H1 (cell line): ENCODE data around the gene NDUFA13. TPM values are rescaled to one million over a fixed set of nuclear protein-coding genes. Genes with fewer than 3 reads are reported as not detected.

Experiments
- CTCF ChIA-PET: fragments of 300-600 bp; sonication (Branson Sonifier 250); formaldehyde crosslinking; loops from one replicate; lab custom pipeline; 2021; ENCODE audit not compliant: partially characterized antibody; lab: Charles Lee
- POLR2A ChIA-PET: fragments of 300-600 bp; sonication (Branson Sonifier 250); formaldehyde crosslinking; loops from one replicate; lab custom pipeline; 2021; ENCODE audit warnings: inconsistent platforms; ENCODE audit not compliant: partially characterized antibody; lab: Charles Lee
- DNase-seq, 2 experiments: peaks; one replicate each; pipeline versions ENCODE4 v3.0.0 to v3.0.0-alpha.2; 2010 to 2022; ENCODE audit warnings: low spot score in 2 of 2, low read depth in 1 of 2, mixed read lengths in 1 of 2
- FAIRE-seq: peaks from 2 replicates; lab custom pipeline; 2011; peaks lifted over from hg19 to GRCh38; lab: Jason Lieb, UNC
- H2AFZ ChIP-seq: 2 replicates; pipeline ENCODE4 v1.8.1; 2012; ENCODE audit warnings: low read length, inconsistent platforms
- H2AK5ac ChIP-seq: 2 replicates; pipeline ENCODE4 v1.6.1; 2013; ENCODE audit warnings: low read depth, low read length
- H2BK120ac ChIP-seq: replicated peaks from 2 replicates; pipeline ENCODE3; 2013; ENCODE audit warnings: low read depth, low read length, inconsistent platforms
- H2BK12ac ChIP-seq: 2 replicates; pipeline ENCODE4 v1.6.1; 2013; ENCODE audit warnings: low read depth, low read length
- H2BK15ac ChIP-seq: 2 replicates; pipeline ENCODE4 v1.6.1; 2013; ENCODE audit warnings: low read length
- H2BK20ac ChIP-seq: 2 replicates; pipeline ENCODE4 v1.6.1; 2013; ENCODE audit warnings: low read length
- H2BK5ac ChIP-seq: 2 replicates; pipeline ENCODE4 v1.6.1; 2013; ENCODE audit warnings: low read depth, low read length
- H3K14ac ChIP-seq: 2 replicates; pipeline ENCODE4 v1.6.1; 2013; ENCODE audit warnings: inconsistent platforms; ENCODE audit not compliant: insufficient read length
- H3K18ac ChIP-seq: 2 replicates; pipeline ENCODE4 v1.6.1; 2013; ENCODE audit warnings: low read length; ENCODE audit errors: extremely low read depth
- H3K23ac ChIP-seq: 2 replicates; pipeline ENCODE4 v1.6.1; 2013; ENCODE audit warnings: inconsistent platforms; ENCODE audit not compliant: insufficient read length
- H3K23me2 ChIP-seq: 2 replicates; pipeline ENCODE4 v1.6.1; 2013; ENCODE audit warnings: low read depth, low read length
- H3K27ac ChIP-seq: 2 replicates; pipeline ENCODE4 v1.6.1; 2011; ENCODE audit warnings: low read depth, low read length, inconsistent platforms
- H3K27me3 ChIP-seq, 4 experiments: replicated peaks in 1 of 4; 1 replicate in 1 of 4; 2 replicates in 3 of 4; pipeline versions ENCODE4 v1.6.1 to v1.8.1; 2011 to 2013; ENCODE audit warnings: low read length in 3 of 4, mild to moderate bottlenecking in 3 of 4, inconsistent platforms in 2 of 4, mixed read lengths in 2 of 4, moderate library complexity in 1 of 4; ENCODE audit not compliant: control insufficient read depth in 3 of 4, insufficient read depth in 3 of 4; ENCODE audit errors: extremely low read depth in 1 of 4
- H3K36me3 ChIP-seq, 4 experiments: 2 replicates each; pipeline versions ENCODE4 v1.6.1 to v1.8.1; 2011 to 2013; ENCODE audit warnings: mild to moderate bottlenecking in 4 of 4, low read length in 3 of 4, moderate library complexity in 2 of 4, control low read depth in 1 of 4, inconsistent platforms in 1 of 4; ENCODE audit not compliant: insufficient read depth in 4 of 4, control insufficient read depth in 2 of 4
- H3K4ac ChIP-seq: replicated peaks from 2 replicates; pipeline ENCODE3; 2013; ENCODE audit warnings: low read length, low read depth, mixed read lengths, inconsistent platforms; ENCODE audit not compliant: insufficient read length
- H3K4me1 ChIP-seq, 4 experiments: replicated peaks in 1 of 4; 1 replicate in 1 of 4; 2 replicates in 3 of 4; pipeline versions ENCODE4 v1.6.1 to v1.8.1; 2011 to 2013; ENCODE audit warnings: low read length in 3 of 4, inconsistent platforms in 2 of 4, mixed read lengths in 1 of 4; ENCODE audit not compliant: insufficient read depth in 4 of 4, control insufficient read depth in 3 of 4
- H3K4me2 ChIP-seq, 2 experiments: 2 replicates each; pipeline versions ENCODE4 v1.6.1 to v1.8.1; 2011 to 2013; ENCODE audit warnings: low read depth in 2 of 2, low read length in 2 of 2, control low read depth in 1 of 2, inconsistent platforms in 1 of 2, mild to moderate bottlenecking in 1 of 2; ENCODE audit not compliant: insufficient read depth in 1 of 2
- H3K4me3 ChIP-seq, 4 experiments: fragments of 200-600, 300-600 bp in 1 of 4; sonication (generic), shearing (Covaris generic), sonication (Bioruptor Twin) in 1 of 4; 2 replicates each; pipeline versions ENCODE4 v1.5.1 to v1.8.1; 2011 to 2016; ENCODE audit warnings: low read length in 4 of 4, low read depth in 3 of 4, control low read depth in 2 of 4, inconsistent platforms in 2 of 4, mild to moderate bottlenecking in 2 of 4, mixed read lengths in 1 of 4, moderate library complexity in 1 of 4; ENCODE audit not compliant: insufficient read depth in 2 of 4; ENCODE audit errors: extremely low read depth in 1 of 4
- H3K56ac ChIP-seq: replicated peaks from 2 replicates; pipeline ENCODE3; 2013; ENCODE audit warnings: low read depth, mild to moderate bottlenecking, mixed read lengths, low read length, inconsistent platforms; ENCODE audit not compliant: insufficient read length
- H3K79me1 ChIP-seq: 2 replicates; pipeline ENCODE4 v1.6.1; 2013; ENCODE audit warnings: low read depth, low read length, control low read depth
- H3K79me2 ChIP-seq, 2 experiments: 2 replicates each; pipeline versions ENCODE4 v1.6.1 to v1.8.1; 2012 to 2013; ENCODE audit warnings: low read length in 2 of 2, mild to moderate bottlenecking in 2 of 2, inconsistent platforms in 1 of 2; ENCODE audit not compliant: insufficient read depth in 2 of 2, control insufficient read depth in 1 of 2
- H3K9ac ChIP-seq, 4 experiments: replicated peaks in 1 of 4; 1 replicate in 1 of 4; 2 replicates in 3 of 4; pipeline versions ENCODE4 v1.6.1 to v1.8.1; 2011 to 2013; ENCODE audit warnings: low read depth in 3 of 4, low read length in 3 of 4, control low read depth in 2 of 4, mild to moderate bottlenecking in 2 of 4, moderate library complexity in 2 of 4, inconsistent platforms in 1 of 4; ENCODE audit errors: extremely low read depth in 1 of 4
- H3K9me3 ChIP-seq, 2 experiments: 2 replicates each; pipeline versions ENCODE4 v1.6.1 to v1.8.1; 2012 to 2013; ENCODE audit warnings: mild to moderate bottlenecking in 2 of 2, moderate library complexity in 2 of 2, control low read depth in 1 of 2, inconsistent platforms in 1 of 2, low read depth in 1 of 2, low read length in 1 of 2, mixed read lengths in 1 of 2; ENCODE audit not compliant: insufficient read depth in 2 of 2
- H4K20me1 ChIP-seq, 2 experiments: replicated peaks in 1 of 2; 2 replicates each; pipeline versions ENCODE3 to v1.8.1; 2011 to 2013; ENCODE audit warnings: inconsistent platforms in 2 of 2, low read length in 2 of 2, mild to moderate bottlenecking in 1 of 2; ENCODE audit not compliant: insufficient read depth in 2 of 2, control insufficient read depth in 1 of 2
- H4K5ac ChIP-seq: 2 replicates; pipeline ENCODE4 v1.6.1; 2013; ENCODE audit warnings: low read length, low read depth, mixed read lengths, inconsistent platforms; ENCODE audit not compliant: insufficient read length
- H4K8ac ChIP-seq: 2 replicates; pipeline ENCODE4 v1.8.0; 2013; ENCODE audit warnings: mild to moderate bottlenecking, moderate library complexity, low read length, inconsistent platforms; ENCODE audit not compliant: insufficient read depth; ENCODE audit errors: extremely low read depth
- H4K91ac ChIP-seq: replicated peaks from 2 replicates; pipeline ENCODE3; 2013; ENCODE audit warnings: low read length, mixed read lengths, inconsistent platforms; ENCODE audit not compliant: insufficient read length
- BRCA1 ChIP-seq: IDR thresholded peaks from 2 replicates; pipeline ENCODE4 v1.6.1; 2012; ENCODE audit warnings: low read depth, low read length, improper control_type of control experiment
- CBX8 ChIP-seq: fragments of 300-800, 300-1000 bp; sonication (generic); IDR thresholded peaks from 2 replicates; pipeline ENCODE4 v1.7.1; 2016; ENCODE audit warnings: low read depth, low read length, borderline replicate concordance
- YY1 ChIP-seq: IDR thresholded peaks from 2 replicates; pipeline ENCODE4 v1.6.1; 2011; ENCODE audit warnings: low read depth, mild to moderate bottlenecking, low read length
- WGBS, 2 experiments: shearing (Covaris generic) in 1 of 2; methylation state at CpG; one replicate each; pipeline versions ENCODE4 v1.1.6 to v1.1.7; 2013 to 2015; ENCODE audit warnings: low lambda C conversion rate in 2 of 2, mixed read lengths in 2 of 2, inconsistent platforms in 1 of 2, low coverage in 1 of 2, missing lambda C conversion rate in 1 of 2; ENCODE audit not compliant: insufficient replicate concordance in 2 of 2, insufficient coverage in 1 of 2, insufficient read length in 1 of 2; ENCODE audit errors: extremely low coverage in 1 of 2, missing lambda C conversion rate in 1 of 2; 5-methylcytosine and 5-hydroxymethylcytosine counted together
- polyA plus RNA-seq, 7 experiments: library from polyadenylated mRNA; depleted of rRNA in 3 of 7; stranded (reverse) in 5 of 7; unstranded in 2 of 7; fragments of >200 nt in 5 of 7; fragments of 200-250 nt in 2 of 7; gene quantifications; 1 replicate in 5 of 7; 2 replicates in 1 of 7; 4 replicates in 1 of 7; pipeline versions ENCODE4 v1.2.1 to v1.2.3, GENCODE V29; 2011 to 2013; ENCODE audit warnings: missing spikeins in 2 of 7, mixed read lengths in 2 of 7
- total RNA-seq: library from RNA; stranded (reverse); fragmentation: NEBNext Ultra II Directional; extraction: Animal tissue kit (Norgen Biotek cat#: 25700); gene quantifications from 2 replicates; pipeline ENCODE4 v1.2.1, GENCODE V29; 2021

The NDUFA13 gene
- total and polyA plus RNA-seq, 2 of the 8 experiments (the other 6 are each of a cell fraction or from before 2014, with no cell fraction given), result 413 to 1,105 TPM

- peak overlapping the region; percentile 31 for H4K5ac ChIP-seq
- H4K8ac ChIP-seq, result peak overlapping the region; percentile 60
- peaks cover 12 to 17% (median 17%) of the 10 kb centered on the region in 4 experiments for H3K4me1 ChIP-seq
- H2BK20ac ChIP-seq, result 0 out of 2 replicates have a peak overlapping the region, but pooled peaks have one; percentile 65
- peak overlapping the region; percentile 51 to 60 for H3K4me2 ChIP-seq
- peak overlapping the region in 1 of 4 experiments; percentile 9; a peak in 1 of 7 replicates for H3K9ac ChIP-seq
- H3K27ac ChIP-seq, result no peak overlapping the region
- DNase-seq, result peak in 1 of 2 experiments; percentile 68
- 52% methylated on average over 20 of the region's 21 CpGs; no CpG with 5 or more reads in 1 of the 2 experiments for WGBS, 2 experiments
- peaks cover 30% of the 10 kb centered on the region for H3K79me1 ChIP-seq
- H3K79me2 ChIP-seq, result peaks cover 0 to 91% of the 10 kb centered on the region in 2 experiments; a peak in 2 of 4 replicates
- H3K4ac ChIP-seq, result peak overlapping the region; percentile 44
- TF ChIP-seq BRCA1, result no peak
- no peak for TF ChIP-seq CBX8
- TF ChIP-seq YY1, result 0 out of 2 replicates have a peak, but pooled peaks have one; percentile 9
- no peak overlapping the region for H3K23ac ChIP-seq
- CTCF ChIA-PET, result interaction anchor here (0.6 to 3.2 kb wide), 26 partner anchors 11 to 112 kb away, joined by 3 to 48 read pairs (median 5); partner anchors contain the start of gene GATAD2A
- peak overlapping the region in 2 of 4 experiments; percentile 12 to 42; a peak in 3 of 8 replicates for H3K4me3 ChIP-seq
- POLR2A ChIA-PET, result interaction anchor here (0.6 to 2.3 kb wide), 18 partner anchors 10 to 154 kb away, joined by 3 to 16 read pairs (median 4); partner anchors contain the start of gene GATAD2A
- H2BK5ac ChIP-seq, result peak overlapping the region; percentile 87
- no peak overlapping the region for H2BK120ac ChIP-seq
- peaks cover 30 to 44% of the 10 kb centered on the region in 2 experiments for H4K20me1 ChIP-seq
- no peak overlapping the region for H2AFZ ChIP-seq
- H2AK5ac ChIP-seq, result 0 out of 2 replicates have a peak overlapping the region, but pooled peaks have one; percentile 60
- H3K36me3 ChIP-seq, result no peaks in the 10 kb centered on the region; a peak in 2 of 8 replicates
- H3K27me3 ChIP-seq, result no peaks in the 10 kb centered on the region
- no peaks in the 10 kb centered on the region for H3K9me3 ChIP-seq
- FAIRE-seq, result no peak
- peak overlapping the region; percentile 17 for H4K91ac ChIP-seq
- H3K56ac ChIP-seq, result no peak overlapping the region
- H2BK12ac ChIP-seq, result no peak overlapping the region
- no peaks in the 10 kb centered on the region; the same call in 1 of the 2 replicates for H3K23me2 ChIP-seq
- no peak overlapping the region for H3K14ac ChIP-seq
- peak overlapping the region; percentile 72 for H3K18ac ChIP-seq
- H2BK15ac ChIP-seq, result no peak overlapping the region; the same call in 1 of the 2 replicates
Observed at GRCh38 chr19:19475015-19475765, 40.8 kb upstream of the NDUFA13 start.
